Measurements from ENCODE around the gene CYP3A4. TPM values are rescaled to one million over a fixed set of nuclear protein-coding genes. Genes with fewer than 3 reads are reported as not detected.
"Not testable (repeated sequence)": the region's sequence is repeated elsewhere in the genome, so short reads cannot be mapped to it uniquely, and the experiment has no call there.

The CYP3A4 gene
- total RNA-seq, 1 donor from 2014 or later: not detected

DNA sequence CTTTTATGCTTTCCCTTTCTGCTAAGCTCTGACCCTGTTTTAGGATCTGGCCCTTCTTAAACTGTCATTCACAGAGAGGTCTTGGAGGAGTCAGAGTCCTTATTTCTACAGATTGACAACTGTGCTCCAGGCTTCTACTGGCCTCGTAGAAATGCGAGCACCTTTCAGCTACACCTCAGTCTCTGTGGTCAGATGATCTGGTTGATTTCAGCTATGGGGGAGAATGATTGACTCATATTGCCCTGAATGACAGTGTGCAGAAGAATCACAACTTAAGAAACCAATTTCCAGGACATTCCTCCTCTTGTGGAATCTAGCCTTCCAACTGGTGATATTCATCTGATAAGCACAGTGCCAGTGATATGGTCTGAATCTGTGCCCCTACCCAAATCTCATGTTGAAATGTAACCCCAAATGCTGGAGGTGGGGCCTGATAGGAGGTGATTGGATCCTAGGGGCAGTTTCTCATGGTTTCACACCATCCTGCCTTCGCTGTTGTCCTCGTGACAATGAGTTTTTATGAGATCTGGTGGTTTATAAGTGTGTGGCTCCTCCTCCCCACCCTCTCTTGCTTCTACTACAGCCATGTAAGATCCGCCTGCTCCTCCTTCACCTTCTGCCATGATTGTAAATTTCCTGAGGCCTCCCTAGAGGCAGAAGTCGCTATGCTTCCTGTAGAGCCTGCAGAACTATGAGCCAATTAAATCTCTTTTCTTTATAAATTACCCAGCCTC, 35.0 kb downstream of the CYP3A4 start:
- Mint-ChIP-seq H3K4me1 (no peaks in the 10 kb centered on the region), H3K9me3 (peaks cover 6% of the 10 kb centered on the region), H3K27me3 (peaks cover 47% of the 10 kb centered on the region), H3K4me3 (no peak overlapping the region), H3K27ac (no peak overlapping the region), H3K36me3 (ENCODE audit: low read depth) (no peaks in the 10 kb centered on the region)
- DNase-seq (no peak), ATAC-seq (ENCODE audit: low read depth) (no peak)
- intact Hi-C loops (cut with micrococcal nuclease): no loop called here
- TF ChIP-seq, protein P1, sequence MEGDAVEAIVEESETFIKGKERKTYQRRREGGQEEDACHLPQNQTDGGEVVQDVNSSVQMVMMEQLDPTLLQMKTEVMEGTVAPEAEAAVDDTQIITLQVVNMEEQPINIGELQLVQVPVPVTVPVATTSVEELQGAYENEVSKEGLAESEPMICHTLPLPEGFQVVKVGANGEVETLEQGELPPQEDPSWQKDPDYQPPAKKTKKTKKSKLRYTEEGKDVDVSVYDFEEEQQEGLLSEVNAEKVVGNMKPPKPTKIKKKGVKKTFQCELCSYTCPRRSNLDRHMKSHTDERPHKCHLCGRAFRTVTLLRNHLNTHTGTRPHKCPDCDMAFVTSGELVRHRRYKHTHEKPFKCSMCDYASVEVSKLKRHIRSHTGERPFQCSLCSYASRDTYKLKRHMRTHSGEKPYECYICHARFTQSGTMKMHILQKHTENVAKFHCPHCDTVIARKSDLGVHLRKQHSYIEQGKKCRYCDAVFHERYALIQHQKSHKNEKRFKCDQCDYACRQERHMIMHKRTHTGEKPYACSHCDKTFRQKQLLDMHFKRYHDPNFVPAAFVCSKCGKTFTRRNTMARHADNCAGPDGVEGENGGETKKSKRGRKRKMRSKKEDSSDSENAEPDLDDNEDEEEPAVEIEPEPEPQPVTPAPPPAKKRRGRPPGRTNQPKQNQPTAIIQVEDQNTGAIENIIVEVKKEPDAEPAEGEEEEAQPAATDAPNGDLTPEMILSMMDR (IDR thresholded peaks at IDR 0.05): no peak
- ChIA-PET CTCF (no interaction called here), POLR2A (no interaction called here)

DNA sequence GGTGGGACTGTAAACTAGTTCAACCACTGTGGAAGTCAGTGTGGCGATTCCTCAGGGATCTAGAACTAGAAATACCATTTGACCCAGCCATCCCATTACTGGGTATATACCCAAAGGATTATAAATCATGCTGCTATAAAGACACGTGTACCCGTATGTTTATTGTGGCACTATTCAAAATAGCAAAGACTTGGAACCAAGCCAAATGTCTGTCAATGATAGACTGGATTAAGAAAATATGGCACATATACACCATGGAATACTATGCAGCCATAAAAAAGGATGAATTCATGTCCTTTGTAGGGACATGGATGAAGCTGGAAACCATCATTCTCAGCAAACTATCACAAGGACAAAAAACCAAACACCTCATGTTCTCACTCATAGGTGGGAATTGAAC, 37.1 kb downstream of the CYP3A4 start:
- H3K4me1 Mint-ChIP-seq; CTCF ChIA-PET; H3K36me3 Mint-ChIP-seq (ENCODE audit: low read depth); DNase-seq; POLR2A ChIA-PET; H3K4me3 Mint-ChIP-seq; ATAC-seq (ENCODE audit: low read depth); H3K9me3 Mint-ChIP-seq; intact Hi-C loops (cut with micrococcal nuclease); H3K27ac Mint-ChIP-seq: not testable (repeated sequence)
- H3K27me3 Mint-ChIP-seq: peaks cover 41% of the 10 kb centered on the region

- CTCF ChIA-PET; H3K36me3 Mint-ChIP-seq (ENCODE audit: low read depth); DNase-seq; POLR2A ChIA-PET; H3K4me1 Mint-ChIP-seq; H3K4me3 Mint-ChIP-seq; H3K27ac Mint-ChIP-seq; ATAC-seq (ENCODE audit: low read depth); intact Hi-C loops (cut with micrococcal nuclease); H3K9me3 Mint-ChIP-seq: not testable (repeated sequence)
- H3K27me3 Mint-ChIP-seq: peaks cover 44% of the 10 kb centered on the region
These were observed 38.6 kb downstream of the CYP3A4 start for GRCh38 chr7:99745395-99745794.

- intact Hi-C loops (cut with micrococcal nuclease): no loop called here
- Mint-ChIP-seq H3K9me3 (peaks cover 6% of the 10 kb centered on the region), H3K4me3 (no peak overlapping the region), H3K27me3 (peaks cover 42% of the 10 kb centered on the region), H3K4me1 (no peaks in the 10 kb centered on the region), H3K36me3 (ENCODE audit: low read depth) (no peaks in the 10 kb centered on the region), H3K27ac (no peak overlapping the region)
- TF ChIP-seq, protein P1 (IDR thresholded peaks at IDR 0.05): no peak
- ATAC-seq (ENCODE audit: low read depth) (no peak), DNase-seq (no peak)
- ChIA-PET CTCF (no interaction called here), POLR2A (no interaction called here)
These were observed 41.1 kb downstream of the CYP3A4 start for GRCh38 chr7:99742737-99743394.

GRCh38 chr7:99741441-99741795, 42.6 kb downstream of the CYP3A4 start:
- no peak overlapping the region for H3K4me3 Mint-ChIP-seq
- H3K9me3 Mint-ChIP-seq: peaks cover 6% of the 10 kb centered on the region
- TF ChIP-seq, protein P1 (IDR thresholded peaks at IDR 0.05): no peak
- DNase-seq (no peak), ATAC-seq (ENCODE audit: low read depth) (no peak)
- ChIA-PET POLR2A (no interaction called here), CTCF (no interaction called here)
- H3K27me3 Mint-ChIP-seq: peaks cover 39% of the 10 kb centered on the region
- intact Hi-C loops (cut with micrococcal nuclease): no loop called here
- H3K36me3 Mint-ChIP-seq (ENCODE audit: low read depth): no peaks in the 10 kb centered on the region
- H3K27ac Mint-ChIP-seq: no peak overlapping the region
- H3K4me1 Mint-ChIP-seq: no peaks in the 10 kb centered on the region

DNA sequence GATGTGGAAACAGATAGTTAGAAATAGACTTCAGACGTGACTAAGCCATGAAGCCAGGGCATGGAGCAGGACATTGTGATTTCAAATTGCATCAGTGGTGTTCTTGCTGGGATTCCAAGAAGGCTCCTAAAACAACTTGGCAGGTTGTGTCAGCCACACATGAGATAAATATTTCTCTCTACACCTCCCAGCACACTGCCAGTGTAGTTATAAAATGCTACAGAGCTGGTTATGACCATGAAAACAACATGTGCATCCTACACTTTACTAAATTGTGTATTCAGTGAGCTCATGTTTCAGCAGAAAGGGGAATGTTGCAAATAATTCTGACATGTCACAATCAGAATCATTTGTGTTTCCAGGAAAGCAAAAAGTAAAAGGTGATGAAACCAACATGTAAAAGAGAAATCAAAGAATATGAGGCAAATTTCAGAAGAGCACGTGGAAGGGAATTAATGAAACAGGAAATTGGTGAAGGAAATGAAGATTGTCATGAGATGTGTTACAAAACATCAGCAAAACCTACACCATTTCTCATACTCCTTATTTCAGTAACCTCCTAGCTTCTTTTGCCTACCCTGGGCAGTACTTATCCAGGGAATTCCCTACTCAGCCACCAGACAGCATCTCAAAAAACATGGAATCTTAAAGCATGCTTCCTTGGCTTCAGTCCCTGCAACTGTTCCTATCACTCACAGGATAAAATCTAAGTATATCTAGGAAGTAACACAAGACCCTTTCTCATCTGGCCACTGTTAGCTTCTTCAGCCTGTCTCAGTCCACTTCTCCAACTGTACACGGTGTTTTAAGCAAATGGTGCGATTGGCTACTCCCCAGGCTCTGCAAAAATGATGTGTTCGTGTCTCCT, 43.2 kb downstream of the CYP3A4 start:
- TF ChIP-seq, protein P1 (IDR thresholded peaks at IDR 0.05): no peak
- Mint-ChIP-seq H3K27me3 (peaks cover 36% of the 10 kb centered on the region), H3K4me3 (no peak overlapping the region), H3K4me1 (no peaks in the 10 kb centered on the region), H3K36me3 (ENCODE audit: low read depth) (no peaks in the 10 kb centered on the region), H3K9me3 (peaks cover 5% of the 10 kb centered on the region), H3K27ac (no peak overlapping the region)
- DNase-seq (no peak), ATAC-seq (ENCODE audit: low read depth) (no peak)
- ChIA-PET CTCF (no interaction called here), POLR2A (no interaction called here)
- intact Hi-C loops (cut with micrococcal nuclease): no loop called here
